ENCODE results near the gene WDFY2.
A peak's percentile ranks its signal among the peaks of the same experiment; 100 is the strongest.
"Not testable (repeated sequence)": the region's sequence is repeated elsewhere in the genome, so short reads cannot be mapped to it uniquely, and the experiment has no call there.

The WDFY2 gene

DNA sequence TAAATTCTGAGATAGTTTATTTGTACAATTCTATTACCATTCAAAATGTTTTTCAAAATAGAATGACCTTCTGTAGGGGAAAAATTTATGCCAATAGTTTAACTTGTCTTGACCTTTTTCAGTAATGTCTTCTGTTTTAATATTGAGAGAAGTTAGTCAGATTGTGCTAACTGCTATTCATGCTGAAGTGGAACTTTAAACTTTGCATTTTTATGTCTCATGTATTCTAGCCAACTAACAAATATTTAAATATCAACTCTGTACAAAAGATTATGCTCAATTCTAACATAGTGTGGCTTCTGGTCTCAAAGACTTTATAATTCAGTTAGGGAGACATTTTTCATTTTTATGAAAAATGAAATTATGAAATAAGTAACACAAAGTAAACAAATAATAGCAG is 94.2 kb downstream of the WDFY2 start:
- no peak overlapping the region for H2AFZ ChIP-seq (ENCODE audit: low read length, unreplicated experiment)
- H3K4me1 ChIP-seq (ENCODE audit: control insufficient read depth, insufficient read depth, low read length, unreplicated experiment): peaks cover 15% of the 10 kb centered on the region
- H3K4me3 ChIP-seq (ENCODE audit: low read depth, low read length): no peak overlapping the region
- no peaks in the 10 kb centered on the region for H3K27me3 ChIP-seq (ENCODE audit: insufficient read depth, low read length)
- H3K79me2 ChIP-seq (ENCODE audit: control insufficient read depth, insufficient read depth, low read length, unreplicated experiment): peaks cover 36% of the 10 kb centered on the region
- H3K36me3 ChIP-seq (ENCODE audit: insufficient read depth, low read length): peaks cover 6% of the 10 kb centered on the region; the same call in 1 of the 2 replicates
- no peak overlapping the region for H3K27ac ChIP-seq (ENCODE audit: low read depth, low read length)

DNA sequence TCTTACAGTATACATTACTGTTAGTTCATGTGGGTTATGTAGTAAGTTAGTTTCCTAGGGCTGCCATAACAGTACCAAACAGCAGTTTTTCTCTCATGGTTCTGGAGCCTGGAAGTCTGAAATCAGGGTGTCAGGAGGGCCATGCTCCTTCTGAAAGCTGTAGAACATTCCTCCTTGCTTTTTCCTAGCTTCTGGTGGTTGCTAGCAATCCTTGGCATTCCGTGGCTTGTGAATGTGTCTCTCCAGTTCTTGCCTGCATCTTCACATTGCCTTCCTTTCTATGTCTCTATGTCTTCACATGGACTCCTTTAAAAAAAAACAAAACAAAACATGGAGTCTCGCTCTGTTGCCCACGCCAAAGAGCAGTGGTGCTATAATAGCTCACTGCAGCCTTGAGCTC is 95.4 kb downstream of the WDFY2 start:
- Histone ChIP-seq H3K79me2 (ENCODE audit: control insufficient read depth, insufficient read depth, low read length, unreplicated experiment) (peaks cover 32% of the 10 kb centered on the region), H3K27ac (ENCODE audit: low read depth, low read length) (no peak overlapping the region), H3K36me3 (ENCODE audit: insufficient read depth, low read length) (peaks cover 8% of the 10 kb centered on the region; the same call in 1 of the 2 replicates)

DNA sequence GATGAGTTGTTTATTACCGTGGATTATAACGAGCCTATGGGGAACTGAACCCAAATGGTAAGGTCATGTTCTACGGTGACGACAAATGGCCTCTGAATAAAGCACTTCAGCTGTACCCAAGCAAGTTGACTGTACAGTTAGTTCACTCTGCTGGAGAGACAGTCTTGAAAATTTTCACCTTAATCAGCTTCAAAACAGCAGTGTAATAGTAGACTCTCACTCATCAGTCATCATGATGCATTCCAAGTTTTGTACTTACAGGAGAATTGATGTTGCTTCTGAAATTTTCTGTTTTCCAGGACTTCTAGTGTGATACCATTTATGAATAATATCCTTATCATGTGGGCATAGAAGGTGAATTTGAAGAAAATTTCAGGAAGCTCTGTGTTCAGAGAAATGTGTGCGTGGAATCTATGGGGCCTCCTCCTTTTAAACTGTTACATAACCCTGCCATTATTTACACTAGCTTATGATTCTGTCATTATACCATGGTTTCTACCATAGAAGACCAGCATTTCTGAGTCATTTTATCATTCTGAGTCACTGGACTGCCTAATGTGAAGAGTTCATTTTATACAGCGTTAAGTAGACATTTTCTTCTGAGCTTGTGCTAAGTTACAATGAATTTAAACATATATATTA is 96.9 kb downstream of the WDFY2 start:
- no peaks in the 10 kb centered on the region for H3K27me3 ChIP-seq (ENCODE audit: insufficient read depth, low read length)
- no peak overlapping the region for H2AFZ ChIP-seq (ENCODE audit: low read length, unreplicated experiment)
- H3K4me3 ChIP-seq (ENCODE audit: low read depth, low read length): no peak overlapping the region
- peaks cover 37% of the 10 kb centered on the region for H3K79me2 ChIP-seq (ENCODE audit: control insufficient read depth, insufficient read depth, low read length, unreplicated experiment)
- peaks cover 18% of the 10 kb centered on the region for H3K4me1 ChIP-seq (ENCODE audit: control insufficient read depth, insufficient read depth, low read length, unreplicated experiment)
- H3K36me3 ChIP-seq (ENCODE audit: insufficient read depth, low read length): peaks cover 8% of the 10 kb centered on the region; the same call in 1 of the 2 replicates
- peak overlapping the region; percentile 65 for H3K27ac ChIP-seq (ENCODE audit: low read depth, low read length)

More for the DNA sequence above, 95.4 kb downstream of the WDFY2 start:
- Histone ChIP-seq H2AFZ (ENCODE audit: low read length, unreplicated experiment) (no peak overlapping the region), H3K27me3 (ENCODE audit: insufficient read depth, low read length) (no peaks in the 10 kb centered on the region), H3K4me3 (ENCODE audit: low read depth, low read length) (no peak overlapping the region), H3K4me1 (ENCODE audit: control insufficient read depth, insufficient read depth, low read length, unreplicated experiment) (peaks cover 18% of the 10 kb centered on the region)

DNA sequence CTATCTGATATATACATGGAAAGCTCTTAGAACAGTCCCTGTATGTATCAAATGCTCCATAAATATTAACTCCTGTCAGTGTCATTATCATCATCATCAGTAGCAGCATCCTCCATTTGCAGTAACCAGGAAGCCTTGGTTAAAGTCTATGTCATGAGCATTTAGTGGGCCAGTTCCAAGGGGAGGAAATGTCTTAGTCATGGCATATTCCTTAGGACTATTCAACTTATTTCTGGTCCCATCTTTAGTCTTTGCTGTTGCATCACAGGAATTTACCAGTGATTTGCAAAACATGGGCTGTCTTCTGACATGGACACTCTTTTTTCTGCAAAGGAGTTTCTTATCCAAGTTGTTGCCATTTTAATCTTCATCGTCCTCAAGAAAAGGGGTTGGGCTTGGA is 98.4 kb downstream of the WDFY2 start:
- Histone ChIP-seq H3K4me3 (ENCODE audit: low read depth, low read length) (no peak overlapping the region), H3K4me1 (ENCODE audit: control insufficient read depth, insufficient read depth, low read length, unreplicated experiment) (peaks cover 18% of the 10 kb centered on the region), H3K79me2 (ENCODE audit: control insufficient read depth, insufficient read depth, low read length, unreplicated experiment) (peaks cover 39% of the 10 kb centered on the region), H3K27ac (ENCODE audit: low read depth, low read length) (no peak overlapping the region), H3K36me3 (ENCODE audit: insufficient read depth, low read length) (peaks cover 8% of the 10 kb centered on the region; the same call in 1 of the 2 replicates), H2AFZ (ENCODE audit: low read length, unreplicated experiment) (no peak overlapping the region), H3K27me3 (ENCODE audit: insufficient read depth, low read length) (no peaks in the 10 kb centered on the region)

DNA sequence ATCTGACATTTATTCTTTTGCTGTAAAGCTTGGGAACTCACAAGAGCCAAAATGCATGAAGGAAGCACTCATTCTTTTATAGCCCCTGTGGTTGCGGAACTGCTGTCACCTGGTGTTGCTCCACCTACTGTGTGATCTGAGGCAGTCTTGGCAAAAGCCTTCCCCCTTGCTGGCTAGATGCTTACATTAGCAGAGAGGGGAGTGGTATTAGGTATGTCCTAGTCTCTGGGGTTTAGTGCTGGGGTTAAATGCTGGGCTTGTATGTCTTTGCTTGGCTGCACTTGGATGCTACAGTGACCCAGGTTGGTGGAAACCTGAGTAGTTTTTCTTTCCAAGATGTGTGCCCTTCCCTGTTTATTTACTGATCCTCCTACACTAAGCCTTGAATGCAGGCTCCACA is 99.3 kb downstream of the WDFY2 start:
- Histone ChIP-seq H3K4me3 (ENCODE audit: low read depth, low read length) (no peak overlapping the region), H3K36me3 (ENCODE audit: insufficient read depth, low read length) (peaks cover 8% of the 10 kb centered on the region; the same call in 1 of the 2 replicates), H3K27ac (ENCODE audit: low read depth, low read length) (no peak overlapping the region), H2AFZ (ENCODE audit: low read length, unreplicated experiment) (no peak overlapping the region), H3K79me2 (ENCODE audit: control insufficient read depth, insufficient read depth, low read length, unreplicated experiment) (peaks cover 43% of the 10 kb centered on the region), H3K27me3 (ENCODE audit: insufficient read depth, low read length) (no peaks in the 10 kb centered on the region), H3K4me1 (ENCODE audit: control insufficient read depth, insufficient read depth, low read length, unreplicated experiment) (peaks cover 18% of the 10 kb centered on the region)

DNA sequence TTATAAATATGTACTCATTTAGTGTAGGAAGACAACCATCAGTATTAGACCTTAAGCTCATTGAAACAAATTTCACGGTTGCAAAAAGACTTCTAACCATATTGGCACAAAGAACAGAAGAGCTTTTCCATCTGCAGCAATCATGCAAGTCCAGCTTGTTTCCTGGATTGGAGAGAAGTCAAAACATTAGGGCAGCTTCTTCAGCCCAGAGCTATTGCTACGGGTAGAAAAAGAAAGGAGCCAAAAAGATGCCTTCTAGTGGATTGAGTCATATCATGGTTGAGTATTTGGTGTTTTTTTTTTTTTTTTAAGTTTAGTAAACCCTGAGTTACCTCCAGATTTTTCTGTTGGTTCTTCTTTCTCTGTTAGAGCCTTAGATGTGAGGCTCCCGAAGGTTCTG is 99.8 kb downstream of the WDFY2 start:
- Histone ChIP-seq H3K36me3 (ENCODE audit: insufficient read depth, low read length) (peaks cover 8% of the 10 kb centered on the region; the same call in 1 of the 2 replicates), H2AFZ (ENCODE audit: low read length, unreplicated experiment) (no peak overlapping the region), H3K27ac (ENCODE audit: low read depth, low read length) (no peak overlapping the region), H3K4me3 (ENCODE audit: low read depth, low read length) (no peak overlapping the region), H3K4me1 (ENCODE audit: control insufficient read depth, insufficient read depth, low read length, unreplicated experiment) (peaks cover 18% of the 10 kb centered on the region), H3K79me2 (ENCODE audit: control insufficient read depth, insufficient read depth, low read length, unreplicated experiment) (peaks cover 46% of the 10 kb centered on the region), H3K27me3 (ENCODE audit: insufficient read depth, low read length) (no peaks in the 10 kb centered on the region)

DNA sequence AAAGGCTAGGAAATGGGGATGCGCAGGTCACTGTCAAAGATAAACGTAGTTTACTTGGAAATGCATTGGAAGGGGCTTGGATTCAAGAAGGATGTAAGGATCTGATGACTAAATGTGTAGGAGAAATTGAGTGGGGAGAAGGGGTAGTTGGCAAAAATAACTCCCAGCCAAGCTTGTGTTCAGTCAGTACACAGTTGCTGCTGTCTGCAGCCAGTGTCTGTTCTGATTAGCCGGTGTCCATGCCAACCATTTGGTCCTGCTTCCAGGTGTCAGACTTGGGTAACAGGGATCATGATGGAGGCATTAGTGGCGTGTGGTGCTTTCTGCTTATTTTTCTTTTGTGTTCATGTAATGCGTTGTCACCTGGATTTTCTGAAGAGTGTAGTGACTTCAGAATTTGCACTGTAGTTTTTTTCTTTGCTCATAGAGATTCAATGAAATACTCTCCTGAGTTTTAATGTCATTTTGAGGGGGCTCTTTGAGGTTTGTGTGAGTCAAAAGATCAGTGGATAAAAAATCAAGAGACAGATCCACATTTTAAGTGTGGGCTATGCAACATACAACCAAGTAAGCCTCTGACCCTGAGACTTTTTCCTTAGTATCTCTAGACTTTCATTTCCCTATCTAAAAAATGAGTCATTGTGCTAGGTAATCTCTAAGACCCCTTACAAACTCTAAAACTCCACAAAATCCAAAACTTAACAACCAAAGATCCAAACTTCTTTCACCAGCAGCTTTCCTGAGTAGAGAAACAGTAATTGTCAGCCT is 103.9 kb downstream of the WDFY2 start:
- Histone ChIP-seq H2AFZ (ENCODE audit: low read length, unreplicated experiment) (no peak overlapping the region), H3K4me3 (ENCODE audit: low read depth, low read length) (no peak overlapping the region), H3K27ac (ENCODE audit: low read depth, low read length) (no peak overlapping the region), H3K36me3 (ENCODE audit: insufficient read depth, low read length) (peaks cover 5% of the 10 kb centered on the region; the same call in 1 of the 2 replicates), H3K79me2 (ENCODE audit: control insufficient read depth, insufficient read depth, low read length, unreplicated experiment) (peaks cover 29% of the 10 kb centered on the region), H3K27me3 (ENCODE audit: insufficient read depth, low read length) (no peaks in the 10 kb centered on the region), H3K4me1 (ENCODE audit: control insufficient read depth, insufficient read depth, low read length, unreplicated experiment) (peaks cover 3% of the 10 kb centered on the region)

DNA sequence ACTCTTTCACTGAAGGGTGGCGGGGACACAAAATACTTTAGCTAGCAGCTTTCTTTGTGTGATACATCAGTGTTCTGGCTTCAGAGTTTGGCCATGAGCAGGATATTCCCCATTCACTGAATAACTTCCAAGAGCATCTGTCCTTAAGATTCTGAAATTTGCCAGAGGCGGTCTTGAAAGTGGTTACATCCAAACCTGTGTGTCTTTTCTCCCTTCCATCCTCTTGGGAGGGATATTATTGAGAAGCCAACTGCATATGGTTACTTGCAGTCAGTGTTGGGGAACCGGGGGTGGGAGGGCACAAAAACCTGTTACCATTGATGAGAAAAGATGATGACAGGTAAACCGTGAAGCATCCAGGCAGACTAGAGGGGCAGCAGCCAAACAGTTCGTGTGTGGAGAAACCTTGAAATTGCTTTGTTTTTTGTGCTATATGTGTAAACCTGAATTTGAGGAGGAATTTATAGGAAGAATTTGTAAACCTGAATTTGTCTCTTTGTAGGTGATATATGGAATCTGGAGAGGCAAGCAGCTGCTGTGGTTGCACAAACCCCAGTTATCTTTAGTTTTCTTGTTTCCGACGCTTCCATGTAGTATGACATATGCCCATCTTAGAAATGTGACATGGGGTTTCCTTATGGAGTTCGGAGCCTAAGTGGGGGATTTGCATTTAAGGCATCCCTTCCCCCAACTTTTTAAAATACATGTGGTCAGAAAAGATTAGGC is 104.8 kb downstream of the WDFY2 start:
- Histone ChIP-seq H3K27me3 (ENCODE audit: insufficient read depth, low read length) (no peaks in the 10 kb centered on the region), H3K4me3 (ENCODE audit: low read depth, low read length) (no peak overlapping the region), H3K27ac (ENCODE audit: low read depth, low read length) (no peak overlapping the region), H3K4me1 (ENCODE audit: control insufficient read depth, insufficient read depth, low read length, unreplicated experiment) (peaks cover under 1% of the 10 kb centered on the region), H2AFZ (ENCODE audit: low read length, unreplicated experiment) (no peak overlapping the region), H3K79me2 (ENCODE audit: control insufficient read depth, insufficient read depth, low read length, unreplicated experiment) (peaks cover 20% of the 10 kb centered on the region), H3K36me3 (ENCODE audit: insufficient read depth, low read length) (no peaks in the 10 kb centered on the region)

DNA sequence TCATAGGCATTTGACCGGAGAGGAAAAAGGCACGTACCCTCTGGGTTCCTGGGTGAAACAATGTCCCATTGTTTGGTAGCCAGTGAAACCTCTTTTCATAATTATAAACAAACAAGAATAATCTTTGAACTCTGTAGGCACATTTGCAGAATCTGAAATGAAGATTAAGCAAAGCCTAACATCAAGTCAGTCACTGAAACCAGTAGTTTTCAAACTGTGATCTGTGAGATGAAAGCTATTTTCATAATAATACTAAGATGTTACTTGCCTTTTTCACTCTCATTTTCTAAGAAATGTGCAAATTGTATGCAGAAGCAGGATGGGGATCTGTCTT is 105.4 kb downstream of the WDFY2 start:
- H3K27me3 ChIP-seq (ENCODE audit: insufficient read depth, low read length): no peaks in the 10 kb centered on the region
- H3K4me3 ChIP-seq (ENCODE audit: low read depth, low read length): no peak overlapping the region
- no peaks in the 10 kb centered on the region for H3K4me1 ChIP-seq (ENCODE audit: control insufficient read depth, insufficient read depth, low read length, unreplicated experiment)
- H3K79me2 ChIP-seq (ENCODE audit: control insufficient read depth, insufficient read depth, low read length, unreplicated experiment): peaks cover 19% of the 10 kb centered on the region
- H3K36me3 ChIP-seq (ENCODE audit: insufficient read depth, low read length): no peaks in the 10 kb centered on the region
- no peak overlapping the region for H3K27ac ChIP-seq (ENCODE audit: low read depth, low read length)
- no peak overlapping the region for H2AFZ ChIP-seq (ENCODE audit: low read length, unreplicated experiment)

DNA sequence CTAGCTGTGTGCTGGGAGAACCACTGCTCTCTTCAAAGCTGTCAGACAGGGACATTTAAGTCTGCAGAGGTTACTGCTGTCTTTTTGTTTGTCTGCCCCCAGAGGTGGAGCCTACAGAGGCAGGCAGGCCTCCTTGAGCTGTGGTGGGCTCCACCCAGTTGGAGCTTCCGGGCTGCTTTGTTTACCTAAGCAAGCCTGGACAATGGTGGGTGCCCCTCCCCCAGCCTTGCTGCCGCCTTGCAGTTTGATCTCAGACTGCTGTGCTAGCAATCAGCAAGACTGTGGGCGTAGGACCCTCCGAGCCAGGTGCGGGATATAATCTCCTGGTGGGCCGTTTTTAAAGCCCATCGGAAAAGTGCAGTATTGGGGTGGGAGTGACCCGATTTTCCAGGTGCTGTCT is 111.4 kb downstream of the WDFY2 start:
- not testable (repeated sequence) for H3K36me3 ChIP-seq (ENCODE audit: insufficient read depth, low read length); H2AFZ ChIP-seq (ENCODE audit: low read length, unreplicated experiment); H3K79me2 ChIP-seq (ENCODE audit: control insufficient read depth, insufficient read depth, low read length, unreplicated experiment); H3K27me3 ChIP-seq (ENCODE audit: insufficient read depth, low read length); H3K4me3 ChIP-seq (ENCODE audit: low read depth, low read length); H3K27ac ChIP-seq (ENCODE audit: low read depth, low read length)
- H3K4me1 ChIP-seq (ENCODE audit: control insufficient read depth, insufficient read depth, low read length, unreplicated experiment): peaks cover 11% of the 10 kb centered on the region
